Aorta (tissue), 5 donors: ENCODE measurements around the gene NSD1. TPM values are rescaled to one million over a fixed set of nuclear protein-coding genes. Genes with fewer than 3 reads are reported as not detected.
"Not testable (repeated sequence)": the region's sequence is repeated elsewhere in the genome, so short reads cannot be mapped to it uniquely, and the experiment has no call there.

Source experiments
- ATAC-seq: fragments of 200-7000 bp; cut with Tn5 transposase; one replicate; pipeline ENCODE4 v1.9.1; 2022; ENCODE audit warnings: moderate library complexity; ENCODE audit not compliant: low FRiP score
- DNase-seq, 2 donors: peaks; one replicate each; pipeline ENCODE4 v3.0.0-alpha.2; 2020
- H3K27ac ChIP-seq, 2 donors: one replicate each; pipeline ENCODE4 v1.5.1; 2013; ENCODE audit warnings: low read length in 2 of 2, mild to moderate bottlenecking in 2 of 2, moderate library complexity in 2 of 2, control low read depth in 1 of 2, inconsistent platforms in 1 of 2, low read depth in 1 of 2
- H3K27me3 ChIP-seq, 2 donors: one replicate each; pipeline ENCODE4 v1.6.1; 2013; ENCODE audit warnings: control low read depth in 1 of 2, low read length in 1 of 2, mild to moderate bottlenecking in 1 of 2, moderate library complexity in 1 of 2; ENCODE audit not compliant: insufficient read depth in 2 of 2, control insufficient read depth in 1 of 2
- H3K36me3 ChIP-seq, 2 donors: one replicate each; pipeline ENCODE4 v1.6.1; 2013; ENCODE audit warnings: control low read depth in 1 of 2, low read length in 1 of 2, mild to moderate bottlenecking in 1 of 2; ENCODE audit not compliant: insufficient read depth in 2 of 2, control insufficient read depth in 1 of 2
- H3K4me1 ChIP-seq, 2 donors: one replicate each; pipeline ENCODE4 v1.6.1; 2013; ENCODE audit warnings: low read length in 2 of 2, control low read depth in 1 of 2, mild to moderate bottlenecking in 1 of 2, moderate library complexity in 1 of 2; ENCODE audit not compliant: insufficient read depth in 2 of 2, control insufficient read depth in 1 of 2
- H3K4me3 ChIP-seq, 2 donors: one replicate each; pipeline ENCODE4 v1.5.1; 2013; ENCODE audit warnings: low read length in 2 of 2, control low read depth in 1 of 2, mild to moderate bottlenecking in 1 of 2
- H3K9me3 ChIP-seq: one replicate; pipeline ENCODE4 v1.6.1; 2013; ENCODE audit warnings: mild to moderate bottlenecking, low read length; ENCODE audit not compliant: control insufficient read depth
- WGBS, 2 donors: extraction: QIAGEN DNeasy Blood & Tissue Kit; methylation state at CpG; one replicate each; pipeline ENCODE4 v1.1.7; 2013; 5-methylcytosine and 5-hydroxymethylcytosine counted together
- intact Hi-C, 2 donors: fragments of 100-400 bp; cut with DNase I; formaldehyde crosslinking; loops; one replicate each; pipeline versions ENCODE4 v1.14.2 to v1.15.0; 2022
- polyA plus RNA-seq, 2 donors: library from polyadenylated mRNA; stranded (reverse); fragments of 200-250 nt; gene quantifications; one replicate each; pipeline ENCODE4 v1.2.3, GENCODE V29; 2013
- total RNA-seq, 2 donors: library from RNA; stranded (reverse); fragmentation: NEBNext Ultra II Directional; extraction: Animal tissue kit (Norgen Biotek cat#: 25700); gene quantifications; one replicate each; pipeline ENCODE4 v1.2.1, GENCODE V29; 2021
- donor health status: healthy with polysubstance abuse.
- donor health status: Bipolar disorder and iron deficiency.
- donor health status: DM: no; HTN: no; CAD: no.
- donor health status: DM: no; HTN: no; CAD: no.
- donor health status: DM: yes; HTN: yes; CAD: no.

Gene NSD1
- total and polyA plus RNA-seq, 4 donors, result 6.8 to 96.9 (median 35.3) TPM

DNA sequence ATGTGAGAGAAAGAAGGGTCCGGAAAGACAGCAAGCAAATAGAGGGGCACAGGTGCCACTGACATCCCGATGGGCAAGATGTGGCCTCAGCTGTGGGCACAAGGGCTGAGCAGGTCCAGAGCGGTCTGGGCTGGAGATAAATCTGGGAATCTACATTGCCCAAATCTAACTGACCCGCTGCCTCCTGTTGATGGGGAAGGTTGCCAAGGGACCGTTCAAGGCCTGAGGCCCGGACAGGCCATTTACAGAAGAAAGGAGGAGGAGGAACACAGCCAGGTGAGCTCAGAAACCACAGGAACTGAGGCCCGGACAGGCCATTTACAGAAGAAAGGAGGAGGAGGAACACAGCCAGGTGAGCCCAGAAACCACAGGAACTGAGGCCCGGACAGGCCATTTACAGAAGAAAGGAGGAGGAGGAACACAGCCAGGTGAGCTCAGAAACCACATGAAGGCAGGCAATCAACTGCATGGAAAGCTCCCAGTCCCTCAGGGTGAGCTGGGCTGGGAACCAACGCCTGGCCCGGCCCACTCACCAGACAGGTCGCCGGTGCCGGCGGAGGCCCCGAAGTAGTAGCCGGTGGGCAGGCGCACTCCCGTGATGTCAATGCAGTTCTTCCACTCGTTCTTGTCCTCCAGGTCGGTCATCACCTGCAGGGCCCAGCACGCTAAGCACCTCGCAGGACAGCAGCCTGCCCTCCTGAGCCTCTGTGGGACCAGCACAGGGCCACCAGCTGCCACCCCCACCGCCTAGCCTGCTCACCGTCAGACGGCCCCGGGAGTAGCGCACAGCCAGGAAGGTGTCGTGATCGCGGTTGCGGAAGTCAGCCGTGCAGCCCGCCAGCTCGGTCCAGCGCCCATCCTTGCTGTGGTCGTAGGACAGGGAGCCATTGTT, 203.3 kb downstream of the NSD1 start:
- DNase-seq (no peak), ATAC-seq (no peak)
- intact Hi-C loops, result no loop called here
- Histone ChIP-seq H3K27ac (no peak overlapping the region), H3K27me3 (no peaks in the 10 kb centered on the region), H3K4me1 (no peaks in the 10 kb centered on the region), H3K36me3 (peaks cover 4 to 12% of the 10 kb centered on the region in 2 donors), H3K4me3 (no peak overlapping the region), H3K9me3 (no peaks in the 10 kb centered on the region)
- 93% methylated on average over 35 to 36 of the region's 36 CpGs for WGBS, 2 donors

- DNase-seq (no peak), ATAC-seq (no peak)
- Histone ChIP-seq H3K4me3 (no peak overlapping the region), H3K9me3 (no peaks in the 10 kb centered on the region), H3K27ac (no peak overlapping the region), H3K27me3 (no peaks in the 10 kb centered on the region), H3K4me1 (no peaks in the 10 kb centered on the region), H3K36me3 (peaks cover 4 to 13% of the 10 kb centered on the region in 2 donors)
- 83 to 85% methylated on average over 22 of the region's 22 CpGs for WGBS, 2 donors
- intact Hi-C loops, result no loop called here
Observed at GRCh38 chr5:177338251-177339106, 204.9 kb downstream of the NSD1 start.

GRCh38 chr5:177339107-177339638, 205.6 kb downstream of the NSD1 start:
- Histone ChIP-seq H3K4me3 (no peak overlapping the region), H3K36me3 (peaks cover 4 to 12% of the 10 kb centered on the region in 2 donors), H3K27me3 (no peaks in the 10 kb centered on the region), H3K27ac (no peak overlapping the region), H3K9me3 (no peaks in the 10 kb centered on the region), H3K4me1 (no peaks in the 10 kb centered on the region)
- WGBS, 2 donors, result 78% methylated on average over 11 of the region's 11 CpGs
- ATAC-seq (peak; percentile 13), DNase-seq (no peak)
- intact Hi-C loops, result no loop called here

GRCh38 chr5:177343000-177343399, 209.4 kb downstream of the NSD1 start:
- WGBS, 2 donors, result 91% methylated on average over 14 of the region's 14 CpGs
- DNase-seq, result peak in 1 of 2 donors; percentile 34
- H3K9me3 ChIP-seq, intact Hi-C loops, H3K36me3 ChIP-seq, H3K27ac ChIP-seq, H3K27me3 ChIP-seq, ATAC-seq, H3K4me3 ChIP-seq, H3K4me1 ChIP-seq: not testable (repeated sequence)

DNA sequence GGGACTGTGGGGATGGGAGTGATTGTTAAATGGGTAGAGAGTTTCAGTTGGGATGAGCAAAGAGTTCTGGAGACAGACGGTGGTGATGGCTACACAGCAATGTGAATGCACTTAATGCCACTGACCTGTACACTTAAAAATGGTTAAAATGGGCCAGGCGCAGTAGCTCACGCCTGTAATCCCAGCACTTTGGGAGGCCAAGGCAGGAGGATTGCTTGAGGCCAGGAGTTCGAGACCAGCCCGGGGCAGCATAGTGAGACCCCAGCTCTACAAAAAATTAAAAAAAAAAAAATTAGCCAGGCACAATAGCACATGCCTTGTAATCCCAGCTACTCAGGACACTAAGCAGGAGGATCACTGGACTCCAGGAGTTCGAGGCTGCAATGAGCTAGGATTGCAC, 210.2 kb downstream of the NSD1 start:
- Histone ChIP-seq H3K27me3 (no peaks in the 10 kb centered on the region), H3K9me3 (no peaks in the 10 kb centered on the region), H3K27ac (no peak overlapping the region), H3K4me3 (no peak overlapping the region), H3K4me1 (no peaks in the 10 kb centered on the region), H3K36me3 (peaks cover 0 to 1% of the 10 kb centered on the region in 2 donors)
- intact Hi-C loops, result no loop called here
- ATAC-seq (no peak), DNase-seq (peak in 1 of 2 donors; percentile 16)
- WGBS, 2 donors, result 95% methylated on average over 6 of the region's 6 CpGs

GRCh38 chr5:177344891-177345290, 211.3 kb downstream of the NSD1 start:
- H3K36me3 ChIP-seq, result peaks cover 0 to 3% of the 10 kb centered on the region in 2 donors
- H3K9me3 ChIP-seq, result no peaks in the 10 kb centered on the region
- ATAC-seq (no peak), DNase-seq (peak in 1 of 2 donors; percentile 5)
- 96 to 98% methylated on average over 6 of the region's 6 CpGs for WGBS, 2 donors
- no peak overlapping the region for H3K4me3 ChIP-seq
- intact Hi-C loops, result no loop called here
- H3K27me3 ChIP-seq, result no peaks in the 10 kb centered on the region
- H3K4me1 ChIP-seq, result no peaks in the 10 kb centered on the region
- H3K27ac ChIP-seq, result no peak overlapping the region

GRCh38 chr5:177346820-177347219, 213.2 kb downstream of the NSD1 start:
- Histone ChIP-seq H3K4me1 (peaks cover 0 to 3% of the 10 kb centered on the region in 2 donors), H3K9me3 (no peaks in the 10 kb centered on the region), H3K27me3 (no peaks in the 10 kb centered on the region), H3K36me3 (peaks cover 0 to 3% of the 10 kb centered on the region in 2 donors), H3K4me3 (no peak overlapping the region), H3K27ac (no peak overlapping the region)
- peak in 1 of 2 donors; percentile 3 for DNase-seq
- no peak for ATAC-seq
- 54 to 65% methylated on average over 4 of the region's 4 CpGs for WGBS, 2 donors
- intact Hi-C loops, result no loop called here

GRCh38 chr5:177347699-177348098, 214.1 kb downstream of the NSD1 start:
- no peaks in the 10 kb centered on the region for H3K27me3 ChIP-seq
- 83 to 85% methylated on average over 4 of the region's 4 CpGs for WGBS, 2 donors
- H3K36me3 ChIP-seq, result peaks cover 0 to 1% of the 10 kb centered on the region in 2 donors
- ATAC-seq, result no peak
- H3K9me3 ChIP-seq, result no peaks in the 10 kb centered on the region
- peaks cover 0 to 3% of the 10 kb centered on the region in 2 donors for H3K4me1 ChIP-seq
- intact Hi-C loops, result no loop called here
- no peak for DNase-seq
- no peak overlapping the region for H3K27ac ChIP-seq
- no peak overlapping the region for H3K4me3 ChIP-seq
